HepG2 (cell line): Measurements from ENCODE around the gene CAMTA1. TPM values are rescaled to one million over a fixed set of nuclear protein-coding genes. Genes with fewer than 3 reads are reported as not detected.

ENCODE experiments used
- BCL6 ChIP-seq: IDR thresholded peaks from 2 replicates; pipeline ENCODE4 v1.6.1; 2016; ENCODE audit warnings: missing genetic modification reagents, missing compliant biosample characterization
- CEBPB ChIP-seq: IDR thresholded peaks from 2 replicates; pipeline ENCODE4 v1.6.1; 2011; ENCODE audit warnings: low read depth, low read length, improper control_type of control experiment, borderline replicate concordance
- CEBPG ChIP-seq: IDR thresholded peaks from 2 replicates; pipeline ENCODE4 v1.6.1; 2016
- CREB1 ChIP-seq, 2 experiments: fragments of 450-650 bp in 1 of 2; IDR thresholded peaks; 2 replicates each; pipeline ENCODE4 v1.6.1; 2016 to 2017; ENCODE audit warnings: control low read depth in 1 of 2, mild to moderate bottlenecking in 1 of 2, missing compliant biosample characterization in 1 of 2, missing genetic modification characterization in 1 of 2
- HOXA9 ChIP-seq: sonication (generic); formaldehyde crosslinking; IDR thresholded peaks from 2 replicates; pipeline ENCODE4 v1.8.1; 2022; ENCODE audit warnings: missing genetic modification reagents, mild to moderate bottlenecking, moderate library complexity, borderline replicate concordance
- MEIS2 ChIP-seq: sonication (generic); formaldehyde crosslinking; IDR thresholded peaks from 2 replicates; pipeline ENCODE4 v1.9.0; 2021; ENCODE audit warnings: mild to moderate bottlenecking, missing genetic modification reagents
- RAD21 ChIP-seq: fragments of 450-650 bp; formaldehyde crosslinking; IDR thresholded peaks from 2 replicates; pipeline ENCODE4 v1.5.0; 2020; ENCODE audit warnings: mild to moderate bottlenecking
- SALL2 ChIP-seq: sonication (generic); formaldehyde crosslinking; IDR thresholded peaks from 2 replicates; pipeline ENCODE4 v1.8.1; 2023; ENCODE audit warnings: mild to moderate bottlenecking, missing genetic modification reagents, inconsistent platforms
- TRIM24 ChIP-seq: sonication (generic); formaldehyde crosslinking; IDR thresholded peaks from 2 replicates; pipeline ENCODE4 v1.8.0; 2022; ENCODE audit warnings: mild to moderate bottlenecking, missing genetic modification reagents
- ZBTB8A ChIP-seq: sonication (generic); formaldehyde crosslinking; IDR thresholded peaks from 2 replicates; pipeline ENCODE4 v1.4.0; 2020; ENCODE audit warnings: mild to moderate bottlenecking, low read depth, missing genetic modification reagents, borderline replicate concordance
- ZNF205 ChIP-seq: IDR thresholded peaks from 2 replicates; pipeline ENCODE4 v1.6.1; 2018; ENCODE audit warnings: missing biosample characterization, missing genetic modification reagents
- ZNF326 ChIP-seq: sonication (generic); formaldehyde crosslinking; IDR thresholded peaks from 2 replicates; pipeline ENCODE4 v1.4.0; 2020; ENCODE audit warnings: missing genetic modification reagents, borderline replicate concordance
- ZNF737 ChIP-seq: sonication (generic); formaldehyde crosslinking; IDR thresholded peaks from 2 replicates; pipeline ENCODE4 v1.5.0; 2020; ENCODE audit warnings: missing genetic modification reagents, mild to moderate bottlenecking, borderline replicate concordance
- ZNF776 ChIP-seq: sonication (generic); formaldehyde crosslinking; IDR thresholded peaks from 2 replicates; pipeline ENCODE4 v1.4.0; 2020; ENCODE audit warnings: mild to moderate bottlenecking, missing genetic modification reagents
- polyA plus RNA-seq, 8 experiments: library from polyadenylated mRNA; depleted of rRNA in 3 of 8; stranded (reverse) in 7 of 8; unstranded in 1 of 8; fragments of >200 nt; fragmentation: Illumina TruSeq in 4 of 8; extraction: Trizol in 4 of 8; gene quantifications; 2 replicates each; pipeline versions ENCODE4 v1.2.1 to v1.2.3, GENCODE V29; 2011 to 2016; ENCODE audit warnings: low read depth in 4 of 8, missing spikeins in 1 of 8, mixed read lengths in 1 of 8; ENCODE audit not compliant: insufficient read depth in 1 of 8
- total RNA-seq, 5 experiments: library from RNA; depleted of rRNA; stranded (reverse); fragments of >200 nt; fragmentation: Illumina TruSeq; extraction: Trizol; gene quantifications; 2 replicates each; pipeline ENCODE4 v1.2.3, GENCODE V29; 2016; ENCODE audit warnings: low read depth in 1 of 5
- TF ChIP-seq, protein P1 (sequence below): sonication (generic); formaldehyde crosslinking; IDR thresholded peaks from 2 replicates; pipeline ENCODE4 v1.8.1; 2023; ENCODE audit warnings: mild to moderate bottlenecking, missing genetic modification reagents, borderline replicate concordance
- TF ChIP-seq, protein P2 (sequence below): sonication (generic); formaldehyde crosslinking; IDR thresholded peaks from 2 replicates; pipeline ENCODE4 v1.5.0; 2020; ENCODE audit warnings: missing genetic modification reagents
- TF ChIP-seq, protein P3 (sequence below): sonication (generic); formaldehyde crosslinking; IDR thresholded peaks from 2 replicates; pipeline ENCODE4 v1.4.0; 2020; ENCODE audit warnings: mild to moderate bottlenecking, low read depth, missing genetic modification reagents
- TF ChIP-seq, protein P4 (sequence below): sonication (generic); formaldehyde crosslinking; IDR thresholded peaks from 2 replicates; pipeline ENCODE4 v1.4.0; 2020; ENCODE audit warnings: missing genetic modification reagents
- TF ChIP-seq, protein P5 (sequence below): sonication (generic); formaldehyde crosslinking; IDR thresholded peaks from 2 replicates; pipeline ENCODE4 v1.5.0; 2020; ENCODE audit warnings: missing genetic modification reagents, mild to moderate bottlenecking, borderline replicate concordance
- TF ChIP-seq, protein P6 (sequence below): sonication (generic); formaldehyde crosslinking; IDR thresholded peaks from 2 replicates; pipeline ENCODE4 v1.8.0; 2022; ENCODE audit warnings: missing genetic modification reagents, mild to moderate bottlenecking, borderline replicate concordance
- TF ChIP-seq, protein P7 (sequence below): sonication (generic); formaldehyde crosslinking; IDR thresholded peaks from 2 replicates; pipeline ENCODE4 v1.5.1; 2020; ENCODE audit warnings: missing genetic modification reagents, mild to moderate bottlenecking, borderline replicate concordance
- TF ChIP-seq, protein P8 (sequence below): sonication (generic); formaldehyde crosslinking; IDR thresholded peaks from 2 replicates; pipeline ENCODE4 v1.4.0; 2020; ENCODE audit warnings: mild to moderate bottlenecking, missing genetic modification reagents

Gene CAMTA1
- total and polyA plus RNA-seq, 2 of the 13 experiments (the other 11 are each of a cell fraction or from before 2014, with no cell fraction given) = 25.0 to 36.4 TPM

DNA sequence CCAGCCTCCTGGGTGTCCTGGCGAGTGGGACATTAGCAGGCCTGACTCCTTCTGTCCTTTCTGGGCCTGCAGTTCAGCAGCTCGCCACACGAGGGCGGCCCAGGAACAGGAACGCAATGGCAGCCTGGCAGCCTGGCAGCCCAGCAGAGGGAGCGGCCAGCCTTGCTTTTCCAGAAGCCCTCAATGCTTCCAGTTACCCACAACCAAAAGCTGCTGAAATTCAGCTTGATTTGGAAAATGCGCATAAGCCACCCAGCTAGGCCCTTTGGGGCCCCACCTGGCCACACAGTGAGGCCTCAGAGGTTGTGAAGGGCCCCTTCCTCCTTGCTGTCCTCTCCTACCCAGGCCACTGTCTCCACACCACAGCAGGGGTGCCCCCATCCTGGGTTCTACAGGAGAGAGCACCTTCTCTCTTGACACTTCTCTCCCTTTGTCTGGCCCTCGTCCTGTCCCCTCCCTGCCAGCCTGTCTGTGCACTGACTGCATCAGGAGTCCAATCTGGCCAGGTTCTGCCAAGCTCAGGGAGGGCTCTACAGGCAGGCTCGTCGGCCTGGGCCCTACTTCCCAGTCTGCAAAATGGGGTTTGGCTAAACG, 882.5 kb downstream of the CAMTA1 start (continued):
- TF ChIP-seq ZNF326 = no peak
- TF ChIP-seq, protein P1, sequence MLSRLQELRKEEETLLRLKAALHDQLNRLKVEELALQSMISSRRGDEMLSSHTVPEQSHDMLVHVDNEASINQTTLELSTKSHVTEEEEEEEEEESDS (CRISPR knock-in tag) = no peak
- TF ChIP-seq ZNF776 (CRISPR knock-in tag) = no peak
- TF ChIP-seq CREB1 (IDR thresholded peaks at IDR 0.05) = no peak
- TF ChIP-seq CREB1 (CRISPR knock-in tag; IDR thresholded peaks at IDR 0.05) = no peak
- TF ChIP-seq ZBTB8A (CRISPR knock-in tag) = no peak
- TF ChIP-seq, protein P2, sequence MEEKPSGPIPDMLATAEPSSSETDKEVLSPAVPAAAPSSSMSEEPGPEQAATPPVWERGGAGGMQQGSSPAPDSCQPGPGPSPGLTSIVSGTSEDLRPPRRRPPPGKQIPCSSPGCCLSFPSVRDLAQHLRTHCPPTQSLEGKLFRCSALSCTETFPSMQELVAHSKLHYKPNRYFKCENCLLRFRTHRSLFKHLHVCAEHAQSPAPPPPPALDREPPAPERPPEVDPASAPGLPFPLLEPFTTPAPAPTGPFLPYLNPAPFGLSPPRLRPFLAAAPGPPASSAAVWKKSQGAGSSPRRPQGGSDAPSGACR (CRISPR knock-in tag) = no peak
- TF ChIP-seq, protein P3, sequence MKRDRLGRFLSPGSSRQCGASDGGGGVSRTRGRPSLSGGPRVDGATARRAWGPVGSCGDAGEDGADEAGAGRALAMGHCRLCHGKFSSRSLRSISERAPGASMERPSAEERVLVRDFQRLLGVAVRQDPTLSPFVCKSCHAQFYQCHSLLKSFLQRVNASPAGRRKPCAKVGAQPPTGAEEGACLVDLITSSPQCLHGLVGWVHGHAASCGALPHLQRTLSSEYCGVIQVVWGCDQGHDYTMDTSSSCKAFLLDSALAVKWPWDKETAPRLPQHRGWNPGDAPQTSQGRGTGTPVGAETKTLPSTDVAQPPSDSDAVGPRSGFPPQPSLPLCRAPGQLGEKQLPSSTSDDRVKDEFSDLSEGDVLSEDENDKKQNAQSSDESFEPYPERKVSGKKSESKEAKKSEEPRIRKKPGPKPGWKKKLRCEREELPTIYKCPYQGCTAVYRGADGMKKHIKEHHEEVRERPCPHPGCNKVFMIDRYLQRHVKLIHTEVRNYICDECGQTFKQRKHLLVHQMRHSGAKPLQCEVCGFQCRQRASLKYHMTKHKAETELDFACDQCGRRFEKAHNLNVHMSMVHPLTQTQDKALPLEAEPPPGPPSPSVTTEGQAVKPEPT (CRISPR knock-in tag) = no peak
- peak; percentile 100 for TF ChIP-seq RAD21 (CRISPR knock-in tag)
- TF ChIP-seq, protein P4, sequence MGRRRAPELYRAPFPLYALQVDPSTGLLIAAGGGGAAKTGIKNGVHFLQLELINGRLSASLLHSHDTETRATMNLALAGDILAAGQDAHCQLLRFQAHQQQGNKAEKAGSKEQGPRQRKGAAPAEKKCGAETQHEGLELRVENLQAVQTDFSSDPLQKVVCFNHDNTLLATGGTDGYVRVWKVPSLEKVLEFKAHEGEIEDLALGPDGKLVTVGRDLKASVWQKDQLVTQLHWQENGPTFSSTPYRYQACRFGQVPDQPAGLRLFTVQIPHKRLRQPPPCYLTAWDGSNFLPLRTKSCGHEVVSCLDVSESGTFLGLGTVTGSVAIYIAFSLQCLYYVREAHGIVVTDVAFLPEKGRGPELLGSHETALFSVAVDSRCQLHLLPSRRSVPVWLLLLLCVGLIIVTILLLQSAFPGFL (CRISPR knock-in tag) = no peak
- TF ChIP-seq, protein P5, sequence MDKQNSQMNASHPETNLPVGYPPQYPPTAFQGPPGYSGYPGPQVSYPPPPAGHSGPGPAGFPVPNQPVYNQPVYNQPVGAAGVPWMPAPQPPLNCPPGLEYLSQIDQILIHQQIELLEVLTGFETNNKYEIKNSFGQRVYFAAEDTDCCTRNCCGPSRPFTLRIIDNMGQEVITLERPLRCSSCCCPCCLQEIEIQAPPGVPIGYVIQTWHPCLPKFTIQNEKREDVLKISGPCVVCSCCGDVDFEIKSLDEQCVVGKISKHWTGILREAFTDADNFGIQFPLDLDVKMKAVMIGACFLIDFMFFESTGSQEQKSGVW (CRISPR knock-in tag) = no peak
- no peak for TF ChIP-seq ZNF205 (CRISPR knock-in tag)
- TF ChIP-seq, protein P6, sequence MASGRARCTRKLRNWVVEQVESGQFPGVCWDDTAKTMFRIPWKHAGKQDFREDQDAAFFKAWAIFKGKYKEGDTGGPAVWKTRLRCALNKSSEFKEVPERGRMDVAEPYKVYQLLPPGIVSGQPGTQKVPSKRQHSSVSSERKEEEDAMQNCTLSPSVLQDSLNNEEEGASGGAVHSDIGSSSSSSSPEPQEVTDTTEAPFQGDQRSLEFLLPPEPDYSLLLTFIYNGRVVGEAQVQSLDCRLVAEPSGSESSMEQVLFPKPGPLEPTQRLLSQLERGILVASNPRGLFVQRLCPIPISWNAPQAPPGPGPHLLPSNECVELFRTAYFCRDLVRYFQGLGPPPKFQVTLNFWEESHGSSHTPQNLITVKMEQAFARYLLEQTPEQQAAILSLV (CRISPR knock-in tag) = no peak
- TF ChIP-seq ZNF737 (CRISPR knock-in tag) = no peak
- TF ChIP-seq, protein P7, sequence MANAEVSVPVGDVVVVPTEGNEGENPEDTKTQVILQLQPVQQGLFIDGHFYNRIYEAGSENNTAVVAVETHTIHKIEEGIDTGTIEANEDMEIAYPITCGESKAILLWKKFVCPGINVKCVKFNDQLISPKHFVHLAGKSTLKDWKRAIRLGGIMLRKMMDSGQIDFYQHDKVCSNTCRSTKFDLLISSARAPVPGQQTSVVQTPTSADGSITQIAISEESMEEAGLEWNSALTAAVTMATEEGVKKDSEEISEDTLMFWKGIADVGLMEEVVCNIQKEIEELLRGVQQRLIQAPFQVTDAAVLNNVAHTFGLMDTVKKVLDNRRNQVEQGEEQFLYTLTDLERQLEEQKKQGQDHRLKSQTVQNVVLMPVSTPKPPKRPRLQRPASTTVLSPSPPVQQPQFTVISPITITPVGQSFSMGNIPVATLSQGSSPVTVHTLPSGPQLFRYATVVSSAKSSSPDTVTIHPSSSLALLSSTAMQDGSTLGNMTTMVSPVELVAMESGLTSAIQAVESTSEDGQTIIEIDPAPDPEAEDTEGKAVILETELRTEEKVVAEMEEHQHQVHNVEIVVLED (CRISPR knock-in tag) = 0 out of 2 replicates have a peak, but pooled peaks have one; percentile 29
- no peak; the same call in 1 of the 2 replicates for TF ChIP-seq BCL6 (CRISPR knock-in tag)
- no peak for TF ChIP-seq MEIS2
- no peak for TF ChIP-seq SALL2 (CRISPR knock-in tag)
- no peak for TF ChIP-seq CEBPB
- TF ChIP-seq TRIM24 (CRISPR knock-in tag) = no peak
- peak; percentile 29; the same call in 1 of the 2 replicates for TF ChIP-seq CEBPG (CRISPR knock-in tag)
- TF ChIP-seq HOXA9 (CRISPR knock-in tag) = no peak
- TF ChIP-seq, protein P8, sequence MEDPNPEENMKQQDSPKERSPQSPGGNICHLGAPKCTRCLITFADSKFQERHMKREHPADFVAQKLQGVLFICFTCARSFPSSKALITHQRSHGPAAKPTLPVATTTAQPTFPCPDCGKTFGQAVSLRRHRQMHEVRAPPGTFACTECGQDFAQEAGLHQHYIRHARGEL (CRISPR knock-in tag) = no peak
